Hematopoietic multipotent progenitor cell treated with erythropoietin and hydrocortisone succinate and interleukin-3 and kit ligand, for 4 days (in vitro differentiated cells): ENCODE measurements around the gene TSC2.
A peak's percentile ranks its signal among the peaks of the same experiment; 100 is the strongest.
"Not testable (repeated sequence)": the region's sequence is repeated elsewhere in the genome, so short reads cannot be mapped to it uniquely, and the experiment has no call there.

ENCODE experiments used
- DNase-seq: peaks from one replicate; pipeline ENCODE4 v3.0.0-alpha.2; 2015

Gene TSC2

GRCh38 chr16:2009791-2010510, 37.8 kb upstream of the TSC2 start, which contains the start of gene ZNF598:
TSS of gene ZNF598 (minus strand) at chr16:2009821.
- DNase-seq, result peak; percentile 94

- DNase-seq, result not testable (repeated sequence)
Measured at GRCh38 chr16:2011726-2012125, 36.1 kb upstream of the TSC2 start.

- DNase-seq, result no peak
Measured at GRCh38 chr16:2013527-2013926, 34.3 kb upstream of the TSC2 start.

GRCh38 chr16:2015117-2015946, 32.5 kb upstream of the TSC2 start:
- no peak for DNase-seq

- no peak for DNase-seq
Measured at GRCh38 chr16:2015947-2016208, 31.9 kb upstream of the TSC2 start.

- DNase-seq, result no peak
Measured at GRCh38 chr16:2016407-2016922, 31.3 kb upstream of the TSC2 start.

- peak; percentile 62 for DNase-seq
Measured at GRCh38 chr16:2019518-2019920, 28.3 kb upstream of the TSC2 start, which contains the start of gene NPW. TSS of gene NPW (plus strand) at chr16:2019785.

GRCh38 chr16:2019921-2020831, 27.6 kb upstream of the TSC2 start:
- DNase-seq, result peak; percentile 54

GRCh38 chr16:2022723-2023091, 25.1 kb upstream of the TSC2 start:
- DNase-seq, result peak; percentile 70

- DNase-seq, result peak; percentile 94
Measured at GRCh38 chr16:2023092-2024031, 24.4 kb upstream of the TSC2 start.

- no peak for DNase-seq
Measured at GRCh38 chr16:2024032-2024420, 23.8 kb upstream of the TSC2 start.

GRCh38 chr16:2025251-2025650, 22.5 kb upstream of the TSC2 start:
- DNase-seq, result no peak

GRCh38 chr16:2025878-2026460, 21.8 kb upstream of the TSC2 start:
- DNase-seq, result no peak

GRCh38 chr16:2026461-2027023, 21.2 kb upstream of the TSC2 start, which contains the start of gene NHERF2:
TSS of gene NHERF2 (plus strand) at chr16:2026902. CDS start at chr16:2027006, 104 bp downstream.
- DNase-seq, result peak; percentile 54

- peak; percentile 33 for DNase-seq
Measured at GRCh38 chr16:2027024-2028010, 20.5 kb upstream of the TSC2 start.

GRCh38 chr16:2028146-2028545, 19.6 kb upstream of the TSC2 start:
- no peak for DNase-seq

GRCh38 chr16:2028620-2029220, 19.1 kb upstream of the TSC2 start:
- DNase-seq, result no peak

- no peak for DNase-seq
Measured at GRCh38 chr16:2029350-2029749, 18.4 kb upstream of the TSC2 start.

- no peak for DNase-seq
Measured at GRCh38 chr16:2030036-2030435, 17.7 kb upstream of the TSC2 start.
